ENCODE data around the gene CDH13. TPM values are rescaled to one million over a fixed set of nuclear protein-coding genes. Genes with fewer than 3 reads are reported as not detected.

CDH13 gene
- total RNA-seq, 1 experiment from 2014 or later: 34.5 TPM

DNA sequence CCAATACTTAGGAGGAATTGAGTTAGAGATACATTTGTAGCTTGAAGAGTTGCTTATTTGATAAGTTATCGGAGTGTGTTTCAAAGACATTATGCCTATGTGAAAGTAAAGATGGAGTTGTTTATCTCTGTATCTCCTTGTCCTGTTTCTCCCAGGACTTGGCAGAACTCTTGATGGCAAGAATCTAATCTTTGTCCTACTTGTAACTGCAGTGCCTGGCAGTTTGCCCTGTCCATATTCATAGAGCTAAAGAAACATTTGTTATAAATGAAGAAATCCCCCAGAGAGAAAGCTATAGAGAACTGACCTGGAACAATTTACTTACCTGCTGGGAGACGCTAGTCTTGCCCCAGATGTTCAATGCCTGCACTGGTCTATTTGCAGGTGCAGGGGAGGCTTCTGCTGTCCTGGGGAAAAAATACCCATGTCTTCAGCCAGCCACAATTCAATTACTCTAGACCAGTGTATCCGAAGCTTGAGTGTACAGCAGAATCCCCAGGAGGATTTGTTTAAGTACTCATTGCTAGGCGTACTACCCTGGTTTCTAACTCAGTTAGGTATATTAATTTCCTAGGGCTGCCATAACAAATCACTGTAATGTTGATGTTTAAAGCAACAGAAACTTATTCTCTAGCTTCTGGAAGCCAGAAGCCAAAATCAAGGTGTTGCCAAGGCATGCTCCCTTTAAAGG lies 771.0 kb downstream of the CDH13 start:
- DNase-seq: no peak
- H3K27me3 ChIP-seq: no peaks in the 10 kb centered on the region
- H3K4me1 ChIP-seq: peaks cover 5% of the 10 kb centered on the region
- no peaks in the 10 kb centered on the region for H3K36me3 ChIP-seq
- H3K4me3 ChIP-seq: no peak overlapping the region
- no peaks in the 10 kb centered on the region; the same call in 1 of the 2 replicates for H3K9me3 ChIP-seq (replicated peaks)
- H3K27ac ChIP-seq: no peak overlapping the region

DNA sequence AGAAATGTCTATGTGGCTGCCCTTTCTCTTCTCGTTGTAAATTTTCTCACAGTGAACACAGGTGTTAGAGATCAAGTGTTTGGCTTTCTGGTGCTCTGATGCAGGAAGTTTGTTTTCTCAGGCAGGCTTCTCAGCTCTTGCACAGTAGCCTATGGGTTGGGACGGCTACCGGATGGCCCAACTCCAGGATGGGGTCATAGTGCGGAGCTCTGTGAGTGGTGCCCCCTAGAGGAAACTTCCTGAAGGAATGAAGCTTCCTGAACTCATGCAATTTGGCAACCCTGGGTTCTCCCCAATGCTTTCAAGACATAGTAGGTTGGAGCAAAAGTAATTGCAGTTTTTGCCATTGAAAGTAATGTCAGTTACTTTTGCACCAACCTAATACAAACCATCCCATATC lies 773.5 kb downstream of the CDH13 start:
- Histone ChIP-seq H3K4me3 (no peak overlapping the region), H3K36me3 (no peaks in the 10 kb centered on the region)
- DNase-seq: peak in 1 of 2 experiments; percentile 13

DNA sequence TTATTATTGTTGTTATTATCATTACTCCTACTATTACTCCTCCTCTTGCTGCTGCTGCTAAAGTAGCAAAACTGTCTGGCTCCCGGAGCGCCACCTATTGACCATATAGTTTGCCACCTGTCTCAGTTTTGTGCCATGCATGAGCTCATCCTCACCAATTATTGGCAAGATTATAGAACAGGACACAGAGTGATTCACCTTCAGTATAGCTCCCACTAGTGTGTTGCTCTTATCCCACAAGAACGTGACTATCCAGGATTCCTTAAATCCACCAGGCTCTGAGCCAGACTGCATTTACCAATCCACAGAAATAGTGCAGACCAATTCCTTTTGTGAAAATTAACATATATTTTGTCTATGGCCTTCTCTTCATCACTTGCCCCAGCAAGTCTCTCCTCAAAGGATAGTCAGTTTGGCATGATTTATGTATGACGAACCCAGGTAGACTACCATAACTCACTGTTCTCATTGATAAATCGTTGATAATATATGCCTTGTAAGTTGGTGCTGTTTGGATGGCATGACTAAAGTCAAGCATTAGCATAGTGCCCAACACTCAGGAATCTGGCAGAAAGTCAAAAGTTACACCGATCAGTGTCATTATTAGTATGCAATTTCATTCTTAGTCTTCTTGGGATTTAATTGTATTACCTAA lies 775.5 kb downstream of the CDH13 start:
- H3K36me3 ChIP-seq: no peaks in the 10 kb centered on the region

More for the DNA sequence above, 773.5 kb downstream of the CDH13 start:
- Histone ChIP-seq H3K9me3 (replicated peaks) (no peaks in the 10 kb centered on the region; the same call in 1 of the 2 replicates), H3K27ac (no peak overlapping the region), H3K27me3 (no peaks in the 10 kb centered on the region), H3K4me1 (peaks cover 9% of the 10 kb centered on the region)

DNA sequence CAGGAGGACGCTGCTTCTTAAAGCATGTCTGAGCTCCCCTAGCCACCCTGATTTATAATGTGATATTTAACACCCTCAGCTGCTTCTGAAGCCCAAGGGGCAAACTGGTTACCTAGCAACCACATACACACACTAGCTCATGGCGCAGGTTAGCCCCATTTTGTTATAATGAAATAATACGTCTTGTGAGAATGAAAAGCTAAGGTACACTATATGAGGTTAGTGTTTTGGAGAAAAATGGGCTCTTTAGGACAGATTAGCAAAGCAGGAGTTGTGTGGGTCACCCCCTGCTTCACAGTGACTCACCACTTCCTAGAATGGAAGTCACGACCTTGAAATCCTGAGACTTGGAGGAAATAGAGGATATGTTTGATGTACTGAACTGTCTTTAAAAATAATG lies 776.2 kb downstream of the CDH13 start:
- Histone ChIP-seq H3K9me3 (replicated peaks) (no peaks in the 10 kb centered on the region; the same call in 1 of the 2 replicates), H3K4me3 (no peak overlapping the region; the same call in 1 of the 2 replicates), H3K36me3 (no peaks in the 10 kb centered on the region), H3K27ac (peak overlapping the region; percentile 57), H3K27me3 (no peaks in the 10 kb centered on the region), H3K4me1 (peaks cover 9% of the 10 kb centered on the region)
- peak; percentile 62 to 74 for DNase-seq

More for the DNA sequence above, 775.5 kb downstream of the CDH13 start:
- Histone ChIP-seq H3K27ac (no peak overlapping the region; the same call in 1 of the 2 replicates), H3K4me3 (no peak overlapping the region), H3K9me3 (replicated peaks) (no peaks in the 10 kb centered on the region; the same call in 1 of the 2 replicates), H3K27me3 (no peaks in the 10 kb centered on the region), H3K4me1 (peaks cover 9% of the 10 kb centered on the region)
- DNase-seq: peak in 1 of 2 experiments; percentile 3

DNA sequence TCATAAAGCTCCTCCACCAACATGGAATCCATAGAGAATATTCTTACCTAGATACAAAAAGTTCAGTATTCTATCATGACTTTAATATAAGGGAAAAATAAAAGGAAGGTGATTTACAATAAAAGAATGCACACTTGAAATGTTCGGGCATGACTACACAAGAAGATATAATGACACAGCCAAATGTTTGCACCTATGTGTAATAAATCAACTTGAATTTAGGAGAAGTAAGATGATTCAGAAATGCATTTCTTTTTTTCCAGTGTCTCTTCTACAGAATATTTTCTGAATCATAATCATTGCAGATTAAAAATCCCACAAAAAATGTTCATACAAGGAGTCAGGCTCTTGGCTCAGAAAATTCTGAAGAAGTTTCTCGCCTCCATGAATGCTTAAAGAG lies 777.0 kb downstream of the CDH13 start:
- Histone ChIP-seq H3K27me3 (no peaks in the 10 kb centered on the region), H3K4me1 (peaks cover 9% of the 10 kb centered on the region), H3K36me3 (no peaks in the 10 kb centered on the region), H3K27ac (no peak overlapping the region), H3K4me3 (no peak overlapping the region), H3K9me3 (replicated peaks) (no peaks in the 10 kb centered on the region; the same call in 1 of the 2 replicates)
- no peak for DNase-seq

DNA sequence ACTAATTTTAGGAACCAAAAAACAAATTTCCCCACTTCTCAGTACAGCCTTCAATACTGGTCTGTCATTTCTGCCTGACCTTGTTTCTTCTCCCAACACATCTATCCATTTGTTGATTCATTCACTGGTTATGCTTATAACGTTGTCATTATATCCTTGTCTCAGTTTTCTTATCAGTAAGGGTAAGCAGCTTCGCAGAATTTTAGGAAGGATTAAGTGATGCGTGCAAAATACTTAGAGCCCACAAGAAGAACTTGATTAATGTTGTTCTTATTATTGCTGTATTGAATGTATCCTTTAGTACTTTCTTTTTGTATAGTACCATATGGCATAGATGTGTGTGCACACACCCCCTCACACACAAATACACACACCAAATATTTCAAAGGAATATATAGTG lies 777.5 kb downstream of the CDH13 start:
- H3K4me3 ChIP-seq: no peak overlapping the region
- DNase-seq: no peak
- no peaks in the 10 kb centered on the region for H3K27me3 ChIP-seq
- peaks cover 9% of the 10 kb centered on the region for H3K4me1 ChIP-seq
- no peak overlapping the region for H3K27ac ChIP-seq
- H3K9me3 ChIP-seq (replicated peaks): no peaks in the 10 kb centered on the region; the same call in 1 of the 2 replicates
- H3K36me3 ChIP-seq: no peaks in the 10 kb centered on the region

DNA sequence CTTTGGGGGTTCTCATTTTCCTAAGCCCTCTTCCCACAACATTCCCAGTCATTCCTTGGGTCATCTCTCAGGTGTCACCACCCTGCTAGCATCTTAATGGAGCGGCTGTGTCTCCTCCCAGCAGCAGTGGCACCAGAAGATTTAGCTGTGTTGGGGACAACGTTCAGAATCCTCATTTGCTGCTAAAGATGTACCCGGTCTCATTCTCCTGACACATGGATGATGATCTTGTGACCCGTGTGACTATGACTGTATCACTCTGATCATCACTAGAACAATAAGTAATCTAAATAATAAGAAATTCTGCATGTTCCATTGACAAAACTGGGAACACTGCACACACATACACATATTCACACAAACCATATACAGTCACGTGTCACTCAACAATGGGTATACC lies 781.2 kb downstream of the CDH13 start:
- Histone ChIP-seq H3K4me1 (0 out of 2 replicates have a peak, but pooled peaks cover 4% of the 10 kb centered on the region), H3K27ac (no peak overlapping the region), H3K9me3 (replicated peaks) (no peaks in the 10 kb centered on the region), H3K27me3 (no peaks in the 10 kb centered on the region), H3K4me3 (no peak overlapping the region), H3K36me3 (no peaks in the 10 kb centered on the region)
- no peak for DNase-seq

DNA sequence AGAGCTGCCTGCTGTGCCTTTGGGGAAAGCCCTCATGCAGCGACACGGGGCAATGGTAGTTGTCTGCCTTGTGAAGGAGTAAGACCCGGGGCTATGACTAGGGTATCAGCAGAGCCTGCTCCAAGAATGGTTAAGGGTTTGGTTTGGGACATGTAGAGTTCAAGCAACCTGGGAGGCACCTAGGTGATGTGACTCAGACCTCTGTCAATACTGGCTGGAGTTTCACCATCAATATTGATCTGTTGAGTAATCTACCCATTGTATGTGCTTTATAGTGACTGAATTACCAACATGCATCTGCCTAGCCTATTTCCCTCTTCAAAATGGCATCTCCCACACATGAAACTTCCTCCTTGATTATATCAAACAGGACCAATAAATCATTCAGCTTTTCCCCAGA lies 782.6 kb downstream of the CDH13 start:
- no peaks in the 10 kb centered on the region for H3K27me3 ChIP-seq
- H3K4me3 ChIP-seq: no peak overlapping the region
- H3K27ac ChIP-seq: no peak overlapping the region
- H3K4me1 ChIP-seq: no peaks in the 10 kb centered on the region
- H3K36me3 ChIP-seq: no peaks in the 10 kb centered on the region
- no peaks in the 10 kb centered on the region for H3K9me3 ChIP-seq (replicated peaks)
- DNase-seq: no peak

DNA sequence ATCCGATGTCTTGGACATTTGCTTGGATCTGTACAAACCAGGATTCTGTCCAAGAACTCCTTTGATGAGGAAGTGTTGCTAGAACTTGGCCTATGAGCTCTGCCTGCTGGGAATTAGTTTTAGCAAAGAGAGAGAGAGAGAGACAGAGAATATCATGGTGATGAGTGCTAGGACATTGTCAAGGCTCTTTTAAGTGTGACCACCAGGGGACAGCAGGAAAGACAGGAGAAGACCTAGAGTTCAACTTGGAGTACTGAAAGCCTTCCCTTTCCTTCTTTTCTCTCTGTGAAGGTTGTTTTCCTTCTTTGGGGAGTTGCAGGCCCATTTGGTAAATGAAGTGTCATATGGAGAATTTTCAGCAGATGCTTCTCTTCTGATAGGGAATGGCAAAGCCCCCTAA lies 791.8 kb downstream of the CDH13 start:
- Histone ChIP-seq H3K4me3 (no peak overlapping the region), H3K27me3 (no peaks in the 10 kb centered on the region), H3K9me3 (replicated peaks) (no peaks in the 10 kb centered on the region), H3K27ac (no peak overlapping the region), H3K36me3 (no peaks in the 10 kb centered on the region), H3K4me1 (no peaks in the 10 kb centered on the region)
- peak in 1 of 2 experiments; percentile 3 for DNase-seq

DNA sequence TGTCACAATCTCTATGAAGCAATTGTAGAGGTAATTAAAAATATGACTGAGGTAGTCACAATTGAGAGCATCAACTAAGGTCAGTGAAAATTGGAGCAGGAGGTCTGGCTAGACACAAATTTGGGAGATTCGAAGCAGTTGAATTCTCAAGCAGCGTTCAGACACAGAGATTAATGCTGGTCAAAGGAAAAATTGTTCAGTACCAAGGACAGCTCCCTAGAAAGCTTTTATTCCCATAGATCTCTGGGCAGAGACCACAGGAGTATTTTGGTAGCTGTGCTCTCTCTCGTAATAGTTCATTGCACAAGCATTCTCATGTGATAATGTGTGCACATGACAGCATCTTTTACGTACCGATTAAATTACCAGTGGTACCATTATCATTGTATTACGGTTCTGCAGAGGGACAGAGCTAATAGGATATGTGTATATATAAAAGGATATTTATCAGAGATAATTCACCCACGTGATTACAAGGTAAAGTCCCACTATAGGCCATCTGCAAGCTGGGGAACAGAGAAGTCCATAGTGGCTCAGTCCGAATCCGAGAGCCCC lies 793.5 kb downstream of the CDH13 start:
- Histone ChIP-seq H3K4me1 (no peaks in the 10 kb centered on the region), H3K27me3 (no peaks in the 10 kb centered on the region), H3K27ac (no peak overlapping the region), H3K9me3 (replicated peaks) (no peaks in the 10 kb centered on the region), H3K36me3 (no peaks in the 10 kb centered on the region), H3K4me3 (no peak overlapping the region)
- DNase-seq: peak in 1 of 2 experiments; percentile 69

DNA sequence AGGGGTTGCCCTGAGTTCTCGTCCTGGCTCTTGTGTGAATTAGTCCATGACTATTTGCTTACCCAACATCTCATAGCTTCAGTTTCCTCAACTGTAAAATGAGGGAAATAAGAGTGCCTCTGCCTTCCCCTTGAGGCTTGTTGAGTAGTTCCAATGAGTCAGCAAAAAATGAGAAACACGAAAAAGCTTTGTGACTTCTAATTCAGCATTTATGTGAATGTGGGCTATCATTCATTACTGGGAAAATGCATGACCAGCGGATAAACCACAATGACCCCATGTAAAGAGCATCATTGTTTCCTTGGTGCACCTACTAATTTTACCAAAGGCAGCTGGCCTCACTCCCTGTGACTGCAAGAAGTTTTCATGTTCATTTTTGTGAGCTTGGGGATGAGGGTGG lies 806.4 kb downstream of the CDH13 start:
- DNase-seq: peak in 1 of 2 experiments; percentile 22
- Histone ChIP-seq H3K4me3 (no peak overlapping the region), H3K36me3 (no peaks in the 10 kb centered on the region), H3K27ac (no peak overlapping the region), H3K27me3 (no peaks in the 10 kb centered on the region), H3K9me3 (replicated peaks) (no peaks in the 10 kb centered on the region), H3K4me1 (peaks cover 7% of the 10 kb centered on the region)

DNA sequence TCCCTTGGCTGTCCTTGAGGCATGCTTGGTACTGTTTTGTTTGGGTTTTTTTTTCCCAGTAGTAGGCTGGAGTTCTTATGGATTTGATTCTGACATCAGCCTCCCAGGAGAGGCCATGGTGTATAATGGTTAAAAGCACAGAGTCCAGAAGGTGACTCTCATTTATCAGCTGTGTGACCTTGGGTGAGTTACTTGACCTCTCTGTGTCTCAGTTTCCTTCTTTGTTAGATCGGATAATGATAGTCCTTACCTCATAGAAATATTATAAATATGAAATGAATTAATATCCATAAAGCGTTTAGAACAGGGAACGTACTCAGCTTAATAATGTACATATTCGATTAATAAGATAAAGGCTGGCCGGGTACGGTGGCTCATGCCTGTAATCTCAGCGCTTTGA lies 810.3 kb downstream of the CDH13 start:
- Histone ChIP-seq H3K27me3 (no peaks in the 10 kb centered on the region), H3K4me3 (no peak overlapping the region), H3K9me3 (replicated peaks) (no peaks in the 10 kb centered on the region), H3K4me1 (peaks cover 15% of the 10 kb centered on the region), H3K36me3 (no peaks in the 10 kb centered on the region), H3K27ac (no peak overlapping the region)
- DNase-seq: no peak

DNA sequence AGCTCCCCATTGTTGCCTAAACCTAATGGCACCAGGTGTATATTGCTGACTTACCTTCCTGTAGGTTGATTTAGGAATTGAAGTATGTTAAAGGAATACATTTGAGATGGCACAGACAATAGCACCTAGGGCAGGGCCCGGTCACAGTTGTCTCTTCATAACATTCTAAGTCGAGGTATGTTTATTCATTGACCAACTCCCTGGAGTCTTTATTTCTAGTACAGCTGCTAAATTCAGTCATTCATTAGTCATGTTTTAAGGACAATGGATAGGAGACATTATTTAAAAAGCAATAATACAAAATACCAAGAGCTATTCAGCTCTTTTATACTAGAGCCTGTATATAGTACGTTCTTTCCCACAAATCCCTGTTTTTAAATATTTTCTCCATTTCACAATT lies 811.6 kb downstream of the CDH13 start:
- Histone ChIP-seq H3K4me1 (peaks cover 17% of the 10 kb centered on the region), H3K36me3 (no peaks in the 10 kb centered on the region), H3K4me3 (no peak overlapping the region), H3K27ac (peak overlapping the region; percentile 65), H3K27me3 (no peaks in the 10 kb centered on the region), H3K9me3 (replicated peaks) (no peaks in the 10 kb centered on the region)
- DNase-seq: peak in 1 of 2 experiments; percentile 59

DNA sequence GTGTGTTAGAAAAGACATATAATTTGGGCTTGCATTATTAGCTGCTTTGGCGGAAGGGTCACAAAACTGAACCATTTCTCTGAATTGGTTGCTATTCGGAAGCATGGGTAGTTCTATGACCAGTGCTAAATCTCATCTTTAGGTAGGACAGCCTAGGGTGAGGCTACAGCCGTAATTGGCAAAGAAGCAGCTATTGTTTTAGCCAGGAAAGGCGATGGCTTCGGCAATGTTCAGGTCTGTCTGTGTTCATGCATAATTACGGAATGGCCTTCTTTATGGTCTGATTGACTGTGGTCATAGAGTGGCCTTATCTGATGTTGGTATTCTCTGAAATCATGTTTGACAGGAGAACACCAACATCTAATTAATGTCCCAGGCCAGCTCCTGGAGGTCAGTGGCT lies 812.6 kb downstream of the CDH13 start:
- H3K36me3 ChIP-seq: no peaks in the 10 kb centered on the region
- no peak overlapping the region for H3K4me3 ChIP-seq
- H3K27ac ChIP-seq: no peak overlapping the region
- no peaks in the 10 kb centered on the region for H3K27me3 ChIP-seq
- no peaks in the 10 kb centered on the region for H3K9me3 ChIP-seq (replicated peaks)
- no peak for DNase-seq
- H3K4me1 ChIP-seq: peaks cover 17% of the 10 kb centered on the region

DNA sequence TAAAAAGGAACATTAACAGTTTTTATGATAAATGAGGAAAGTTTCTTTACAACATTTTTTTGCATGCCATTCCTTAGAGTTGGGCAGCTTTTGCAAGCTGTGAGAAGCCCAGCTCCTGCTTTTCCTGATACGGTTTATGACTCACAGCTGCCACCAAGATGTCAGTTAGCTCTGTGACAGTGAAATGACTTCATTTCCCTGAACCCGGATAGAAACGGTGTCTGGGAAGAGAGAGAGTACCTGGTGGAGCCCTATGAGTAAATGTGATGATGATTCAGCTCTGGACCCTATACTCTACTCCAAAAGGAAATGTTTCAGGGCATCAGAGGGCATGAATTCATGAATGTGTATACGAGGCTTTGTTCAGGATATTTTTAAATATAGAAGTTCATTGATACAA lies 814.7 kb downstream of the CDH13 start:
- Histone ChIP-seq H3K4me1 (peaks cover 17% of the 10 kb centered on the region), H3K36me3 (no peaks in the 10 kb centered on the region), H3K27me3 (no peaks in the 10 kb centered on the region), H3K27ac (no peak overlapping the region), H3K9me3 (replicated peaks) (no peaks in the 10 kb centered on the region), H3K4me3 (no peak overlapping the region)
- DNase-seq: peak in 1 of 2 experiments; percentile 46

All from SJCRH30 (cell line).